NB4 (cell line): ENCODE measurements around the gene NUP214.
"Not testable (repeated sequence)": the region's sequence is repeated elsewhere in the genome, so short reads cannot be mapped to it uniquely, and the experiment has no call there.

Experiments used
- DNase-seq: peaks from one replicate; pipeline ENCODE4 v3.0.0; 2010; ENCODE audit warnings: low read depth
- H3K4me3 ChIP-seq: one replicate; pipeline ENCODE4 v1.5.1; 2011; ENCODE audit warnings: mild to moderate bottlenecking, low read depth, low read length, moderate library complexity
- CTCF ChIP-seq: IDR thresholded peaks from one replicate; pipeline ENCODE4 v1.5.1; 2012; ENCODE audit warnings: low read depth, low read length
- MAX ChIP-seq: IDR thresholded peaks from 2 replicates; pipeline ENCODE4 v1.6.1; 2011; ENCODE audit warnings: low read depth, low read length
- MYC ChIP-seq: IDR thresholded peaks from 2 replicates; pipeline ENCODE4 v1.6.1; 2011; ENCODE audit warnings: low read depth, low read length
- POLR2A ChIP-seq: IDR thresholded peaks from 2 replicates; pipeline ENCODE4 v1.6.1; 2011; ENCODE audit warnings: mild to moderate bottlenecking; ENCODE audit not compliant: insufficient read length; ENCODE audit errors: extremely low read depth

Gene NUP214

GRCh38 chr9:131099102-131099606, 26.2 kb upstream of the NUP214 start:
- no peak overlapping the region for H3K4me3 ChIP-seq
- TF ChIP-seq MAX (no peak), CTCF (no peak), POLR2A (no peak), MYC (no peak)
- no peak for DNase-seq

- not testable (repeated sequence) for H3K4me3 ChIP-seq, DNase-seq
These were observed 25.5 kb upstream of the NUP214 start for GRCh38 chr9:131099845-131100244.

- TF ChIP-seq POLR2A (no peak), MYC (no peak), MAX (no peak), CTCF (no peak)
- DNase-seq = no peak
- no peak overlapping the region for H3K4me3 ChIP-seq
These were observed 24.9 kb upstream of the NUP214 start for GRCh38 chr9:131100445-131100844.

- DNase-seq = no peak
- TF ChIP-seq CTCF (no peak), POLR2A (no peak), MAX (no peak), MYC (no peak)
- H3K4me3 ChIP-seq = no peak overlapping the region
These were observed 24.0 kb upstream of the NUP214 start for GRCh38 chr9:131101207-131101964.

GRCh38 chr9:131103024-131103423, 22.4 kb upstream of the NUP214 start:
- no peak overlapping the region for H3K4me3 ChIP-seq
- TF ChIP-seq MYC (no peak), POLR2A (no peak), MAX (no peak), CTCF (no peak)
- DNase-seq = no peak

GRCh38 chr9:131103535-131103934, 21.9 kb upstream of the NUP214 start:
- no peak for DNase-seq
- no peak overlapping the region for H3K4me3 ChIP-seq
- no peak for TF ChIP-seq CTCF
